HG02884 (cell line): ENCODE results near the gene HAVCR1.
A peak's percentile ranks its signal among the peaks of the same experiment; 100 is the strongest.
"Not testable (repeated sequence)": the region's sequence is repeated elsewhere in the genome, so short reads cannot be mapped to it uniquely, and the experiment has no call there.

Experiments used
- ATAC-seq: cut with Tn5 transposase; IDR thresholded peaks from one replicate; pipeline ENCODE4 v1.9.1; 2021; ENCODE audit warnings: mild to moderate bottlenecking, moderate library complexity; ENCODE audit not compliant: unreplicated experiment

Gene HAVCR1

DNA sequence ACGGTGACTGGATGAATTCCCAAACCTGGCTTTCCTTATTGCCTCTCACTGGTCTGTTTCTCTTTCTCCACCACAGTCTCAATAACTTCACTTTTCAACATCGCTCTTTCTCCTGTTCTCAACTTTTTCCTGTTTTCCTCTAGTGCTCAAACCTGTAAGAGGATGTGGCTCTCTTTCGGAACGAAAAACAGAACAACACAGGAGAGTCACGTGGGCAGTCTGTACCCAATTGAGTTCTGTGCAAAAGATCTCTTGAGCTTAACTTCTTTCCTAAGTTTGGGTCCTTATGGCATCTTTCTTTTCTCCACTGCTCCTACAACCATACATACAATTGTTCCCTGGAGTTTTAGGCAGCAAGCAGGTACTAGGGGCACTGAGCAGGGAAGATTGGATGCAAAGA is 8.9 kb downstream of the HAVCR1 start:
- ATAC-seq = peak; percentile 46

GRCh38 chr5:157049605-157050004 is 9.3 kb downstream of the HAVCR1 start:
- no peak for ATAC-seq

DNA sequence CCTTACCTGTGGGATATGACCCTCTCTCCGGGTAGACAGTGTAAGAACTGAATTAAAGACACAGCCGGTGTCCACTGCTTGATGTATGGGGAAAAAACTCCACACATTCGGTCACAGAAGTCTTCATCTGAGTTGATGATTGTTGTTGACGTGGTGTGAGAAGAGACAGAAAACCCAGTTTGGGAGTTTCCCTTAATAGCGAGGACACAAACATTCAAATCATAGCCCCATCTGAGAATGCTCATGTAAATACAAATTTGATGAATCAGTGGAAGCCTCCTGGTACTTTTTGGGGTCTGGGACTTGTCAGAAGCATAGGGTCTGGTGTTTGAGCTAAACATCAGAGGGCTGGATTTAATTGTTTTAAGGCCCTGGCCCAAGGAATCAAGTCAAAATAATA is 11.0 kb downstream of the HAVCR1 start:
- ATAC-seq = no peak

GRCh38 chr5:157047016-157047415 is 11.9 kb downstream of the HAVCR1 start:
- ATAC-seq = not testable (repeated sequence)

- ATAC-seq = no peak
Measured at GRCh38 chr5:157046041-157046440, 12.9 kb downstream of the HAVCR1 start.

- no peak for ATAC-seq
Measured at GRCh38 chr5:157045601-157046000, 13.3 kb downstream of the HAVCR1 start.

DNA sequence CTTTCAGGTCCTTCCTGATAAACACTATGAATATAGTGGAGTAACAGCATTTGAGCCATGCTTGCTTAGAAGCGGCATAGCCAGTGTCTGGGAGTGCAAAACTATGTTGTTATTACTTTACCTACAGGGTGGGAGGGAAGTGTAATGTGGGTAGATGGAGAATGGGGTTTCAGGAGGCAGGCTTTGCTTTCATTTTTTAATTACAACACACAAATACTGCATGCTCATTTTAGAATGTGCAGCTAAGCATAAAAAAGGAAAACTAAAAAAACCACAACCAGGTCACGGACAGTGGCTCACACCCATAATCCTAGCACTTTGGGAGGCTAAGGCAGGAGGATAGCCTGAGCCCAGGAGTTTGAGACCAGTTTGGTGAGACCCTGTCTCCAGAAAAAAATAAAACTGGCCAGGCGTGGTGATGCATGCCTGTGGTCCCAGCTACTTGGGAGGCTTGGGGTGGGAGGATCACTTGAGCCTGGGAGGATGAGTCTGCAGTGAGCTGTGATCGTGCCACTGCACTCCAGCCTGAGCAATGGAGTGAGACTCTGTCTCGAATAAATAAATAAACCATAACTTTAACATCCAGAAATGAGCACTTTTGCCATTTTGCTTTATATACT is 20.2 kb downstream of the HAVCR1 start:
- peak; percentile 65 for ATAC-seq

DNA sequence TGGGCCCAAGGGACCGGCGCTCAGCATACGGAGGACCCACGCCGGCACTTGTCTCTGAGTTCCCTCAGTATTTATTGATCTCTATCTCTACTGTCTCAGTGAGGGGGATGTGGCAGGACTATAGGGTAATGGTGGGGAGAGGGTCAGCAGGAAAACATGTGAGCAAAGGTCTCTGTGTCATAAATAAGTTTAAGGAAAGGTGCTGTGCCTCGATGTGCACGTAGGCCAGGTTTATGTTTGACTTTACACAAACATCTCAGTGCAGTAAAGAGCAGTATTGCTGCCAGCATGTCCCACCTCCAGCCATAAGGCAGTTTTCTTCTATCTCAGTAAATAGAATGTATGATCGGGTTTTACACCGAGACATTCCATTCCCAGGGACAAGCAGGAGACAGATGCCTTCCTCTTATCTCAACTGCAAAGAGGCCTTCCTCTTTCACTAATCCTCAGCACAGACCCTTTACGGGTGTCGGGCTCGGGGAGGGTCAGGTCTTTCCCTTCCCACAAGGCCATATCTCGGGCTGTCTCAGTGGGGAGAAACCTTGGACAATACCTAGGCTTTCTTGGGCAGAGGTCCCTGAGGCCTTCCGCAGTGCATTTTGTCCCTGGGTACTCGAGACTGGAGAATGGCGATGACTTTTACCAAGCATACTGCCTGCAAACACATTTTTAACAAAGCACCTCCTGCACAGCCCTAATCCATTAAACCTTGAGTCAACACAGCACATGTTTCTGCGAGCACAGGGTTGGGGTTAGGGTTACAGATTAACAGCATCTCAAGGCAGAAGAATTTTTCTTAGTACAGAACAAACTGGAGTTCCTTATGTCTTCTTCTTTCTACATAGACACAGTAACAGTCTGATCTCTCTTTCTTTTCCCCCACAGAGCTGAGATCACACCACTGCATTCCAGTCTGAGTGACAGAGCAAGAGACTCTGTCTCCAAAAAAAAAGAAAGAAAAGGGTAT is 24.5 kb downstream of the HAVCR1 start:
- not testable (repeated sequence) for ATAC-seq

GRCh38 chr5:157033071-157033583 is 25.8 kb downstream of the HAVCR1 start:
- no peak for ATAC-seq

GRCh38 chr5:157030692-157031091 is 28.2 kb downstream of the HAVCR1 start:
- ATAC-seq = no peak

DNA sequence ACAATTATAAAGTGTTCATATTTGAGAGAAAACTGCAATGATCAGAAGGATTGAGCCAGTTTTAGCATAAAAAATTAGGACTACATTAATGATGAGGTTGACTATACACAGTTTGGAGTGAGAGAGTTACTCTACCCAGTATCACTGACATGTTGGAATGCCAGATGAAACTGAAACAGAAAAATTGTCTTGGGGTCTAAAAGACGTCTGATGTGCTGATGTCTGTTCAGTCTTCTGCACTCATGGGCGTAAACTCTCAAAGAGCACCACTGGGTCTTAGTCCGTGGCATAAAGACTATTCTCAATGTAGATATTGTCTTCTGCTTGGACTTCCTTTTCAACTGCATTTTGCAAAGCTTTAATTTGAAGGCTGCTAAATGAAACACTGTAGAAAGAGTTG is 29.5 kb downstream of the HAVCR1 start:
- ATAC-seq = no peak

DNA sequence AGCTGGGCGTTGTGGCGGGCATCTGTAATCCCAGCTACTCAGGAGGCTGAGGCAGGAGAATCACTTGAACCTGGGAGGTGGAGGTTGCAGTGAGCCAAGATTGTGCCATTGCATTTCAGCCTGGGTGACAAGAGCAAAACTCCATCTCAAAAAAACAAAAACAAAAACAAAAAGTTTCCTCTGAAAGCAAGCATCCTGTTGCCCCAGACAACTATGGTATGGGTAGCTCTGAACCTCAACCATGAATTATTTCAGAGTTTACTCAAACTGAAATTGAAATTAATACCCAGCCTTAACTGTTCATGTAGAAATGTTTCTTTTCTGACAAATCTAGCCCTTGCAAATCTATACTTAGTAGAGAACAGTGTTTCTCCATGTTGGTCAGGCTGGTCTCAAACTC is 31.3 kb downstream of the HAVCR1 start:
- peak; percentile 90 for ATAC-seq

DNA sequence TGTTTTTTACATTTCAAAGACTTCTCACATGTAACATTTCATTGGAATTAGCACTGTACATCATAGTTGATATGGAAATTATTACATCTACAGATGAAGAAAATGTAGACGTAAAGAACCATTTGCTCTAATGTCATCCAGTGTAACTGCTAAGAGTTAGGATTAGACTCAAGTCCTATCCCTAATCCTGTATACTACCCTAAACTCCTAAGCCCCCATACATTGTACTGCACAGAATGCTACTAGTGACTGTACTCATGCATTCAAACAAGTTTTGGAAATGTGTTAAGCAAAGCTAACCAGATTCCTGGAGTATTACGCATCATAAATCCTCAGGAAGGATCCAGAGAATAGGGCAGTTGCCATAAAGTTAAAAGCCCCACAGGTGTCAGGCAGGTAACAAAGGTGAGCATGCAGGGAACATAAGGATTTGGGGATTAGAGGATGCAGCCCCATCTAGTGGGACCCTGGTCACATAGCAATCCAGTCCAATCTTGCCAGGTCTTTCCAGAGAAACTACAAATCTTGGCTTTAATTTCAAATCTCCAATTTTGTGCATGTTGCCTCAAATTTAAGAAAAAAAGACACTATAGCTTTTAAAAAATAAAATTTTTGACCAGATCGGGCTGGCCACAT is 32.0 kb downstream of the HAVCR1 start:
- ATAC-seq = no peak

DNA sequence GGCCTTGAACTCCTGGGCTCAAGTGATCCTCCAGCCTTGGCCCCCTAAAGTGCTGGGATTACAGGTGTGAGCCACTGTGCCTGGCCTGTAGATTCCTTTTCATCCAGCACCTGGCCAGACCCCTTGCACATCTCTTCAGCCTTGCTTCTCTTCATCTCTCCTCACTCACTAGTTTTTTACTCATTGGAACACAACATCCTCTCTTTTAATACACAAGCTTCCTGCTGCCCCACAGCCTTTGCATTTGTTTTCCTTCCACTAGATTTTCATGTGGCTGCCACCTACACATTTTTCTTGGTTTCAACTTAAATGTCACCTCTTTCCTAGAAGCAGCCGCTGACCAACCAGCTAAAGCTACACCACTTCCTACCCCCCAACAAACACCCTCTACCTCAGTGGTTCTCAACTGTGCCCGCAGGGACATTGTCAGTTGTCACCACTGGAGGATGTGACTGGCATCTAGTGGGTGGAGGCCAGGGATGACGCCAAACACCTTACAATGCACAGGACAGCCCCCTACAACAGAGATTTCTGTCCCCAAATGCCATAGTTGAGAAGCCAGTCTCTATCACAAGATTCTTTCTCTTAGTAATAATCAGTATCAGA is 33.7 kb downstream of the HAVCR1 start:
- ATAC-seq = peak; percentile 32

DNA sequence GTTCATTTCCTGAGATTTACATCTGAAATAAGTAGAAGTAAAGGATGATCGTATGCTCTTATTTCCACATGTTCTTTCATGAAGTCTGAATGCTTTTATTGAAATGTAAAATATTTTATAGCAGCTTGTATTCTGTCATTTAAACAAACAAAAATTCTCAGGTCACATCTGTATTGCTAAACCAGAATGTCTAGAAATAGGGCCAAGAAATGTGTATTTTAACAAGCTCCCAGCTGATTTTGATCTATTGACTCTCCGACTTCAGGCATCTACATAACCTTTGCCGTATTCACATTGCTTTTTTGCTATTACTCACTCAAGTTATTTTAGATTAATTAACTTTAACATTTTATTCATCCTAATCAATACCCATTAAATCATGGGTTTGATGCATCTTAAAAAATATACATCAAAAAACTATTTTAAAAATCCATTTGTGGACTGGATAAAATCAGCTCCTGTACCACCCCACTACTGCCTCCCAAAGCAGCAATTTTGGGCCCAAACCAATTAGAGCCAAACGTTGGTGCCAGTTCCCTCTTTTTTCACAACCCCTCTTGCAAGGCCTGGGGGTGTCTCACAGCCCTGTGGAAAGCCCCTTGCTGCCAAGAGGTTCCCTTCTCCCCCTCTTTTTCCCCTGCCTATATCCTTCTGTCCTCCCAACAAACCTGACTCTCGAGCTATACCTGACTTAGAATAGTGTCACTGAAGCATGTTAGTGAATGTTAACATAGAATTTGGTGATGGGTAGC is 34.5 kb downstream of the HAVCR1 start:
- no peak for ATAC-seq

GRCh38 chr5:157022024-157022423 is 36.9 kb downstream of the HAVCR1 start:
- no peak for ATAC-seq

- ATAC-seq = no peak
Measured at GRCh38 chr5:157020511-157021222, 38.2 kb downstream of the HAVCR1 start.

- ATAC-seq = no peak
Measured at GRCh38 chr5:157020002-157020401, 38.9 kb downstream of the HAVCR1 start.

- not testable (repeated sequence) for ATAC-seq
Measured at GRCh38 chr5:157014143-157014542, 44.8 kb downstream of the HAVCR1 start.

GRCh38 chr5:157006262-157006661 is 52.7 kb downstream of the HAVCR1 start:
- ATAC-seq = no peak
